ENCODE results near the gene CARNS1. TPM values are rescaled to one million over a fixed set of nuclear protein-coding genes. Genes with fewer than 3 reads are reported as not detected.

Gene CARNS1
- polyA plus RNA-seq, 1 experiment, result 0.12 TPM

- ChIA-PET POLR2A (no interaction called here), CTCF (interaction anchor here (0.8 to 1.0 kb wide), 2 partner anchors 13 to 20 kb away, joined by 4 read pairs; partner anchors contain the start of gene RPS6KB2)
- TF ChIP-seq, protein P1, sequence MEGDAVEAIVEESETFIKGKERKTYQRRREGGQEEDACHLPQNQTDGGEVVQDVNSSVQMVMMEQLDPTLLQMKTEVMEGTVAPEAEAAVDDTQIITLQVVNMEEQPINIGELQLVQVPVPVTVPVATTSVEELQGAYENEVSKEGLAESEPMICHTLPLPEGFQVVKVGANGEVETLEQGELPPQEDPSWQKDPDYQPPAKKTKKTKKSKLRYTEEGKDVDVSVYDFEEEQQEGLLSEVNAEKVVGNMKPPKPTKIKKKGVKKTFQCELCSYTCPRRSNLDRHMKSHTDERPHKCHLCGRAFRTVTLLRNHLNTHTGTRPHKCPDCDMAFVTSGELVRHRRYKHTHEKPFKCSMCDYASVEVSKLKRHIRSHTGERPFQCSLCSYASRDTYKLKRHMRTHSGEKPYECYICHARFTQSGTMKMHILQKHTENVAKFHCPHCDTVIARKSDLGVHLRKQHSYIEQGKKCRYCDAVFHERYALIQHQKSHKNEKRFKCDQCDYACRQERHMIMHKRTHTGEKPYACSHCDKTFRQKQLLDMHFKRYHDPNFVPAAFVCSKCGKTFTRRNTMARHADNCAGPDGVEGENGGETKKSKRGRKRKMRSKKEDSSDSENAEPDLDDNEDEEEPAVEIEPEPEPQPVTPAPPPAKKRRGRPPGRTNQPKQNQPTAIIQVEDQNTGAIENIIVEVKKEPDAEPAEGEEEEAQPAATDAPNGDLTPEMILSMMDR (IDR thresholded peaks at IDR 0.05; ENCODE audit: insufficient read depth, low read depth, low read length), result no peak
- H3K4me3 ChIP-seq (ENCODE audit: low read depth, low read length), result no peak overlapping the region
- H3K27me3 ChIP-seq (ENCODE audit: control insufficient read depth, insufficient read depth, low read length), result peaks cover 14% of the 10 kb centered on the region
- no peaks in the 10 kb centered on the region for H3K36me3 ChIP-seq (ENCODE audit: control insufficient read depth, insufficient read depth, low read length)
- DNase-seq (ENCODE audit: low read depth), result no peak
Measured at GRCh38 chr11:67407688-67408163, 7.8 kb upstream of the CARNS1 start.

DNA sequence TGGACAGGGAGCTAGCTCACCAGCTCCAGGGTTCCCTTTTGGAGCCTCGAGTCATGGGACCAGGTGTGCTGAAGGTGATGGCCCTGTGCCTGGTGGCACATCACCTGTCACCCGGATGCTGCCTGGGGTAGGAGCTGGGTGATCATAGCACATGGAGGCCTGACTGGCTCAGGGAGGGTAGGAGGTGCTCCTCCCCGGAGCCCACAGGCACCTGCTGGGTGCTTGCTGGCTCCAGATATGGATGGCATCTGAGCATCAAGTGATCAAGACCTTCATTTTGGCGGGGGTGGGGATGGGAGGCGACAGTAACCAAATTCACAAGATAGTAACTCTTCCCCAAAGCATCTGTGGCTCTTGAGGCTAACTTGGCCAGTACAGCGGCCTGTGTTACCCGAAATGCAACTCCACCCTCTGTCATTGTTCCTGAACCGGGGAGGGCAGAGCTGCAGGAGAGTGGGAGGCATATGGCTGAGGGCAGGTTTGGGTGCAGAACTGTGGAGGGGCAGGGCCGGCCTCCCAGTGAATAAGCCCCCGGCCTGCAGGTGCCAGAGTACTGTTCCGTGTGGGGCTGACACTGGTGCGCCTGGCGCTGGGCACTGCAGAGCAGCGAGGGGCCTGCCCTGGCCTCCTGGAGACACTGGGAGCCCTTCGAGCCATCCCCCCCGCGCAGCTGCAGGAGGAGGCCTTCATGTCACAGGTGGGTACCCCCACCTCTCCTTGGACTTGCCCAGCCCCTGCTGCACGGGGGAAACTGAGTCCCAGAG, 6.9 kb upstream of the CARNS1 start:
- H3K27me3 ChIP-seq (ENCODE audit: control insufficient read depth, insufficient read depth, low read length), result peaks cover 14% of the 10 kb centered on the region
- no peaks in the 10 kb centered on the region for H3K36me3 ChIP-seq (ENCODE audit: control insufficient read depth, insufficient read depth, low read length)
- no peak for DNase-seq (ENCODE audit: low read depth)
- H3K4me3 ChIP-seq (ENCODE audit: low read depth, low read length), result no peak overlapping the region
- POLR2A ChIA-PET, result no interaction called here
- CTCF ChIA-PET, result interaction anchor here (1.2 kb wide), 1 partner anchor 57 kb away, joined by 3 read pairs; no protein-coding TSS in a partner anchor
- TF ChIP-seq, protein P1 (IDR thresholded peaks at IDR 0.05; ENCODE audit: insufficient read depth, low read depth, low read length), result no peak

DNA sequence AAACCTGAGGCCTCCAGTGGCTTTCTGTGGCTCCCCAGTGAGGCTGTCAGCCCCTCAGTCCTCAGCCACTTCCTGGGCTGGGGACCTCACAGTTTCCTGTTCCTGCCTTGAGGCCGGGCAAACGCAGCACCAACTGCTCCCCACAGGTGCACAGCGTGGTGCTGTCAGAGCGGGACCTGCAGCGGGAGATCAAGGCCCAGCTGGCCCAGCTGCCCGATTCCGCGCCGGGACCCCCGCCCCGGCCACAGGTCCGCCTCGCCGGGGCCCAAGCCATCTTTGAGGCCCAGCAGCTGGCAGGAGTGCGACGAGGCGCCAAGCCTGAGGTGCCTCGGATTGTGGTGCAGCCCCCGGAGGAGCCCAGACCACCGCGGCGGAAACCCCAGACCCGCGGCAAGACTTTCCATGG, 6.2 kb upstream of the CARNS1 start:
- TF ChIP-seq, protein P1 (IDR thresholded peaks at IDR 0.05; ENCODE audit: insufficient read depth, low read depth, low read length), result no peak
- no peaks in the 10 kb centered on the region for H3K36me3 ChIP-seq (ENCODE audit: control insufficient read depth, insufficient read depth, low read length)
- H3K27me3 ChIP-seq (ENCODE audit: control insufficient read depth, insufficient read depth, low read length), result peaks cover 14% of the 10 kb centered on the region
- ChIA-PET POLR2A (no interaction called here), CTCF (interaction anchor here (1.2 kb wide), 1 partner anchor 58 kb away, joined by 3 read pairs; no protein-coding TSS in a partner anchor)
- H3K4me3 ChIP-seq (ENCODE audit: low read depth, low read length), result no peak overlapping the region
- DNase-seq (ENCODE audit: low read depth), result no peak

DNA sequence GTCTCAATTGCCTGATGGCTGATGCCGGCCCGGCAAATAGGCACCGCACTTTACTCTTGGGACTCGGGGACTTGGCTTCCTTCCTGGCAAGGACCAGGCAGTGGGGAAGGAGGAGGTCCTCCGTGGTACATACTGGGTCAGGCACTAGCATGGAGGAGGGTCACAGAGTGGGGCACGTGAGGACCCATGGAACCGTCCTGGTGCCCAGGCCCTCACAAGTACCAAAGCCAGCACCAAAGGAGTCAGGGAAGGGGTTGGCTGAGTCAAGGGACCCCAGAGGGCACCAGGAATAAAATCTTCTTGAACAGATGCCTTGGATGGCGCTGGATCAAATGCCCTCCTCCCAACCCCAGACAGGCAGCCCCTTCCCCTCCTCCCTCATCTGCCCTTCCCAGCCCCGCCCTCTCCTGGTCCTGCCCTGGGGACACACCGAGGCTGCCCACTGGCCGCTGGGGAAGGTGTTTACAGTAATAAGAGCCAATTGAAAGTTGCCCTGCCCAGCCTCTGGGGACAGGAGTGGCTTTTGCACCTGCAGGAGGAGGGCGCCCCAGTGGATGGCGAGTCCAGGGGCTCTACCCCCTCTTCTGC, 5.6 kb upstream of the CARNS1 start:
- no peak for DNase-seq (ENCODE audit: low read depth)
- CTCF ChIA-PET, result no interaction called here
- TF ChIP-seq, protein P1 (IDR thresholded peaks at IDR 0.05; ENCODE audit: insufficient read depth, low read depth, low read length), result no peak
- H3K4me3 ChIP-seq (ENCODE audit: low read depth, low read length), result no peak overlapping the region
- POLR2A ChIA-PET, result no interaction called here
- peaks cover 14% of the 10 kb centered on the region for H3K27me3 ChIP-seq (ENCODE audit: control insufficient read depth, insufficient read depth, low read length)
- H3K36me3 ChIP-seq (ENCODE audit: control insufficient read depth, insufficient read depth, low read length), result no peaks in the 10 kb centered on the region

- TF ChIP-seq, protein P1 (IDR thresholded peaks at IDR 0.05; ENCODE audit: insufficient read depth, low read depth, low read length), result no peak
- ChIA-PET POLR2A (no interaction called here), CTCF (no interaction called here)
- no peak for DNase-seq (ENCODE audit: low read depth)
- no peaks in the 10 kb centered on the region for H3K36me3 ChIP-seq (ENCODE audit: control insufficient read depth, insufficient read depth, low read length)
- H3K4me3 ChIP-seq (ENCODE audit: low read depth, low read length), result no peak overlapping the region
- peaks cover 17% of the 10 kb centered on the region for H3K27me3 ChIP-seq (ENCODE audit: control insufficient read depth, insufficient read depth, low read length)
Measured at GRCh38 chr11:67410369-67410831, 5.1 kb upstream of the CARNS1 start.
